Astrocyte of the cerebellum (primary cell): Measurements from ENCODE around the gene CLDN14.

Experiments used
- DNase-seq: peaks from one replicate; pipeline ENCODE4 v3.0.0-alpha.2; 2011; ENCODE audit warnings: low read depth
- H3K4me3 ChIP-seq: 2 replicates; pipeline ENCODE4 v1.5.1; 2011; ENCODE audit warnings: mild to moderate bottlenecking, low read depth, low read length, moderate library complexity
- CTCF ChIP-seq: IDR thresholded peaks from 2 replicates; pipeline ENCODE4 v1.5.1; 2012; ENCODE audit warnings: low read length, low read depth, moderate library complexity, mild to moderate bottlenecking; ENCODE audit errors: missing control alignments
- in situ Hi-C: cut with HindIII; loops from 2 replicates; pipeline ENCODE4 v1.10.0; 2017; ENCODE audit warnings: low sequenced_read_pairs

Gene CLDN14

GRCh38 chr21:36419241-36419640, 60.7 kb downstream of the CLDN14 start:
- DNase-seq = no peak
- no peak overlapping the region for H3K4me3 ChIP-seq
- TF ChIP-seq CTCF = no peak
- in situ Hi-C loops = loop anchor here (10.0 kb wide), 1 partner anchor 346 kb away; no protein-coding TSS in a partner anchor

- in situ Hi-C loops = loop anchor here (10.0 kb wide), 1 partner anchor 349 kb away; no protein-coding TSS in a partner anchor
- no peak for DNase-seq
- no peak for TF ChIP-seq CTCF
- H3K4me3 ChIP-seq = no peak overlapping the region
Measured at GRCh38 chr21:36415375-36415774, 64.5 kb downstream of the CLDN14 start.

- H3K4me3 ChIP-seq = no peak overlapping the region
- in situ Hi-C loops = loop anchor here (10.0 kb wide), 1 partner anchor 352 kb away; no protein-coding TSS in a partner anchor
- no peak for DNase-seq
- no peak for TF ChIP-seq CTCF
Measured at GRCh38 chr21:36412916-36413315, 67.0 kb downstream of the CLDN14 start.

- in situ Hi-C loops = loop anchor here (10.0 kb wide), 1 partner anchor 354 kb away; no protein-coding TSS in a partner anchor
- no peak overlapping the region for H3K4me3 ChIP-seq
- DNase-seq = no peak
- TF ChIP-seq CTCF = no peak
Measured at GRCh38 chr21:36411301-36411700, 68.6 kb downstream of the CLDN14 start.
